GM10847 (cell line): ENCODE results near the gene C11orf65.

Source experiments
- POLR2A ChIP-seq: IDR thresholded peaks from 2 replicates; pipeline ENCODE4 v1.6.1; 2011; ENCODE audit not compliant: insufficient read length; ENCODE audit errors: extremely low read depth

C11orf65 gene

GRCh38 chr11:108338750-108339149, 128.6 kb downstream of the C11orf65 start:
- no peak for TF ChIP-seq POLR2A

- no peak for TF ChIP-seq POLR2A
These were observed 133.9 kb downstream of the C11orf65 start for GRCh38 chr11:108333403-108333899.
